HepG2 (cell line): ENCODE measurements around the gene SKP2. TPM values are rescaled to one million over a fixed set of nuclear protein-coding genes. Genes with fewer than 3 reads are reported as not detected.

ENCODE experiments used
- CBX1 ChIP-seq: IDR thresholded peaks from one replicate; pipeline ENCODE4 v1.6.1; 2016; ENCODE audit warnings: antibody characterized with exemption, low read depth
- CTCF ChIP-seq: sonication (generic); formaldehyde crosslinking; IDR thresholded peaks from 2 replicates; pipeline ENCODE4 v1.5.0; 2020; ENCODE audit warnings: mild to moderate bottlenecking, missing genetic modification reagents, moderate library complexity
- HNF1A ChIP-seq, 2 experiments: sonication (generic) in 1 of 2; formaldehyde crosslinking in 1 of 2; IDR thresholded peaks; 2 replicates each; pipeline versions ENCODE4 v1.4.0 to v1.6.1; 2016 to 2020; ENCODE audit warnings: borderline replicate concordance in 1 of 2, low read depth in 1 of 2, mild to moderate bottlenecking in 1 of 2, missing genetic modification reagents in 1 of 2
- TIGD3 ChIP-seq: sonication (generic); formaldehyde crosslinking; IDR thresholded peaks from 2 replicates; pipeline ENCODE4 v1.5.1; 2020; ENCODE audit warnings: mild to moderate bottlenecking, missing genetic modification reagents, borderline replicate concordance
- ZNF263 ChIP-seq: sonication (generic); formaldehyde crosslinking; IDR thresholded peaks from 2 replicates; pipeline ENCODE4 v1.4.0; 2020; ENCODE audit warnings: missing genetic modification reagents
- ZNF501 ChIP-seq: sonication (generic); formaldehyde crosslinking; IDR thresholded peaks from 2 replicates; pipeline ENCODE4 v1.5.1; 2020; ENCODE audit warnings: mild to moderate bottlenecking, moderate library complexity, missing genetic modification reagents
- polyA plus RNA-seq, 8 experiments: library from polyadenylated mRNA; depleted of rRNA in 3 of 8; stranded (reverse) in 7 of 8; unstranded in 1 of 8; fragments of >200 nt; fragmentation: Illumina TruSeq in 4 of 8; extraction: Trizol in 4 of 8; gene quantifications; 2 replicates each; pipeline versions ENCODE4 v1.2.1 to v1.2.3, GENCODE V29; 2011 to 2016; ENCODE audit warnings: low read depth in 4 of 8, missing spikeins in 1 of 8, mixed read lengths in 1 of 8; ENCODE audit not compliant: insufficient read depth in 1 of 8
- total RNA-seq, 5 experiments: library from RNA; depleted of rRNA; stranded (reverse); fragments of >200 nt; fragmentation: Illumina TruSeq; extraction: Trizol; gene quantifications; 2 replicates each; pipeline ENCODE4 v1.2.3, GENCODE V29; 2016; ENCODE audit warnings: low read depth in 1 of 5

Gene SKP2
- total and polyA plus RNA-seq, 2 of the 13 experiments (the other 11 are each of a cell fraction or from before 2014, with no cell fraction given), result 29.6 to 84.1 TPM

GRCh38 chr5:36214436-36214835, 62.5 kb downstream of the SKP2 start (continued):
- TF ChIP-seq ZNF501 (CRISPR knock-in tag), result no peak
- TF ChIP-seq CBX1, result no peak
- TF ChIP-seq TIGD3 (CRISPR knock-in tag), result no peak
- peak; percentile 39 for TF ChIP-seq CTCF (CRISPR knock-in tag)
- TF ChIP-seq ZNF263 (CRISPR knock-in tag), result no peak
- TF ChIP-seq HNF1A (IDR thresholded peaks at IDR 0.05; ENCODE audit: low read depth), result no peak
- no peak for TF ChIP-seq HNF1A (CRISPR knock-in tag; IDR thresholded peaks at IDR 0.05; ENCODE audit: borderline replicate concordance)
